Stimulated activated CD4-positive, alpha-beta T cell treated with anti-CD3 and anti-CD28 coated beads, Interleukin-15, amount 100 ng/mL, for 48 hours (primary cell): ENCODE measurements around the gene ZNF529.

Source experiments
- DNase-seq, 2 donors: peaks; one replicate each; pipeline ENCODE4 v3.0.0-alpha.2; 2020; ENCODE audit warnings: low read depth in 2 of 2

Gene ZNF529

GRCh38 chr19:36514012-36514612 lies 59.0 kb downstream of the ZNF529 start:
- no peak for DNase-seq

DNA sequence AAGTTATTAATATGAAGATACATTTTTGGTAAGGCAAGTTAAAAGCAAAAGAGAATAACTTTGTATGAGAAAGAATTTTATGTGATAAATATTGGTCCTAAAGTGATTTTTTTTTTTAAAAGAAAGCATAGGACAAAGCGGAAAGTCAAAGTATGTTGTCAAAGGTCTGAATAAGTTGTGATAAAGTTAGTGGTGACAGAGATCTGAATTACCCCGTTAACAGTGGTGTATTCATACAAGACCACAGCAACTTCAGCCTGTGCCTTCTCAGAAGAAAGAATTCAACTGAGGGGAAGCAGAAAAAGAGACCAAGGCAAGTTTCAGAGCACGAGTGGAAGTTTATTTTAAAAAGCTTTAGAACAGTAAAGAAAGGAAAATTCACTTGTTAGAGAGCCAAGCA lies 64.8 kb downstream of the ZNF529 start:
- DNase-seq = no peak

DNA sequence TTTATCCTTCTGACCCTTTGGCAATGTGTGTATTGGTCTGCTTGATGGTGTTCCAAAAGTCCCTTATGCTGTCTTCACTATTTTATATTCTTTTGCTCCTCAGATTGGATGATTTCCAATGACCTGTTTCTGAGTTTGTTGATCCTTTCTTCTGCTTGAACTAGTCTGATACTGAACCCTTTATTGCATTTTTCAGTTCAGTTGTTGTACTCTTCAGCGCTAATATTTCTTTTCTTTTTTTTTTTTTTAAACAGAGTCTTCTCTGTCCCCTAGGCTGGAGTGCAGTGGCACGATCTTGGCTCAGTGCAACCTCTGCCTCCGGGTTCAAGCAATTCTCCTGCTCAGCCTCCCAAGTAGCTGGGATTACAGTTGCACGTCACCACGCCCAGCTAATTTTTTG lies 71.1 kb downstream of the ZNF529 start:
- DNase-seq = no peak

DNA sequence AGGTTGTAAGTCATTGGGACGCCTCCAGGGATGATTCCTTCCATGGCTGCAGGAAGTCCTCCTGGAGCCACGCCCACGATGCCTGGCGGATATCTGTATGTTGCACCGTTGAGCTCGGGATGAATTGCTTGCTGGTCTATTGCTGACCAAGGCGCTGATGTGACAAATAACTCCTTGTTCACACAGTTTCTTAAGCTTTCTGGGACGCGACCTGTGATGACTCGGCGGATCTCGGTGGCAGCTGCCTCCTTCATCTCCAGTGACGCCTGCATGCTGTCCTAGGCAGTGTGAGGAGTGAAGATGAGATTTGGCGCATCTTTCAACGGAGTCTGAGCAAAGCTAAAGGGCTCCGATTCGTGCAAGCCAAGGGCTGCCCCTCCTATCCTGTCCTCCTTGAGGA lies 76.1 kb downstream of the ZNF529 start:
- DNase-seq = no peak
